ENCODE measurements around the gene HOXB8.

HOXB8 gene

GRCh38 chr17:48615047-48615962 is at the start of gene HOXB8:
TSS of gene HOXB8 (minus strand) at chr17:48615292. CDS start at chr17:48614704, 588 bp downstream.
- DNase-seq: no peak

- no peak for DNase-seq
Observed at GRCh38 chr17:48663134-48663924, 48.2 kb upstream of the HOXB8 start.

- DNase-seq: no peak
Observed at GRCh38 chr17:48655913-48656312, 40.8 kb upstream of the HOXB8 start.

GRCh38 chr17:48649741-48650140 is 34.6 kb upstream of the HOXB8 start:
- no peak for DNase-seq

- DNase-seq: no peak
Observed at GRCh38 chr17:48647963-48648245, 32.8 kb upstream of the HOXB8 start.

- no peak for DNase-seq
Observed at GRCh38 chr17:48647103-48647962, 32.2 kb upstream of the HOXB8 start.

- DNase-seq: no peak
Observed at GRCh38 chr17:48646183-48647102, 31.4 kb upstream of the HOXB8 start.

GRCh38 chr17:48645639-48646182 is 30.6 kb upstream of the HOXB8 start:
- no peak for DNase-seq

- DNase-seq: no peak
Observed at GRCh38 chr17:48644910-48645557, 29.9 kb upstream of the HOXB8 start.

- DNase-seq: no peak
Observed at GRCh38 chr17:48644159-48644558, 29.1 kb upstream of the HOXB8 start.

- DNase-seq: no peak
Observed at GRCh38 chr17:48643697-48644012, 28.6 kb upstream of the HOXB8 start.

- no peak for DNase-seq
Observed at GRCh38 chr17:48642843-48643696, 28.0 kb upstream of the HOXB8 start.

- no peak for DNase-seq
Observed at GRCh38 chr17:48642059-48642842, 27.2 kb upstream of the HOXB8 start.

GRCh38 chr17:48641541-48642058 is 26.5 kb upstream of the HOXB8 start:
- DNase-seq: no peak

- no peak for DNase-seq
Observed at GRCh38 chr17:48640858-48641180, 25.7 kb upstream of the HOXB8 start.

GRCh38 chr17:48639982-48640857 is 25.1 kb upstream of the HOXB8 start:
- DNase-seq: no peak

GRCh38 chr17:48639136-48639535 is 24.0 kb upstream of the HOXB8 start:
- DNase-seq: no peak
